ENCODE data around the gene CDC14A.

The CDC14A gene

GRCh38 chr1:100396651-100397050 is 44.3 kb downstream of the CDC14A start:
- no peaks in the 10 kb centered on the region for H3K79me2 ChIP-seq (ENCODE audit: insufficient read depth, low read length)
- TF ChIP-seq, protein P1, sequence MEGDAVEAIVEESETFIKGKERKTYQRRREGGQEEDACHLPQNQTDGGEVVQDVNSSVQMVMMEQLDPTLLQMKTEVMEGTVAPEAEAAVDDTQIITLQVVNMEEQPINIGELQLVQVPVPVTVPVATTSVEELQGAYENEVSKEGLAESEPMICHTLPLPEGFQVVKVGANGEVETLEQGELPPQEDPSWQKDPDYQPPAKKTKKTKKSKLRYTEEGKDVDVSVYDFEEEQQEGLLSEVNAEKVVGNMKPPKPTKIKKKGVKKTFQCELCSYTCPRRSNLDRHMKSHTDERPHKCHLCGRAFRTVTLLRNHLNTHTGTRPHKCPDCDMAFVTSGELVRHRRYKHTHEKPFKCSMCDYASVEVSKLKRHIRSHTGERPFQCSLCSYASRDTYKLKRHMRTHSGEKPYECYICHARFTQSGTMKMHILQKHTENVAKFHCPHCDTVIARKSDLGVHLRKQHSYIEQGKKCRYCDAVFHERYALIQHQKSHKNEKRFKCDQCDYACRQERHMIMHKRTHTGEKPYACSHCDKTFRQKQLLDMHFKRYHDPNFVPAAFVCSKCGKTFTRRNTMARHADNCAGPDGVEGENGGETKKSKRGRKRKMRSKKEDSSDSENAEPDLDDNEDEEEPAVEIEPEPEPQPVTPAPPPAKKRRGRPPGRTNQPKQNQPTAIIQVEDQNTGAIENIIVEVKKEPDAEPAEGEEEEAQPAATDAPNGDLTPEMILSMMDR (IDR thresholded peaks at IDR 0.05; ENCODE audit: insufficient read depth, low read length, poor library complexity, severe bottlenecking) = no peak
- TF ChIP-seq EZH2phosphoT487 (conservative IDR thresholded peaks at IDR 0.05; ENCODE audit: low read length) = no peak
- no peak overlapping the region for H3K4me3 ChIP-seq (ENCODE audit: insufficient read depth, low read length, poor library complexity, severe bottlenecking)
- H3K27ac ChIP-seq (ENCODE audit: low read depth, low read length) = no peak overlapping the region
- H2AFZ ChIP-seq (ENCODE audit: low read depth, low read length, severe bottlenecking) = no peak overlapping the region
- H3K9me2 ChIP-seq (replicated peaks; ENCODE audit: insufficient read depth, low read length) = no peaks in the 10 kb centered on the region
- no peak overlapping the region for H3K9ac ChIP-seq (ENCODE audit: low read length)
- H3K9me3 ChIP-seq (ENCODE audit: insufficient read depth, low read length) = no peaks in the 10 kb centered on the region
- no peaks in the 10 kb centered on the region for H3K36me3 ChIP-seq (ENCODE audit: low read length)
- no peaks in the 10 kb centered on the region for H3K27me3 ChIP-seq (ENCODE audit: low read length)
- no peaks in the 10 kb centered on the region for H4K20me1 ChIP-seq (ENCODE audit: low read depth, low read length)
- no peak overlapping the region for H3K4me2 ChIP-seq (ENCODE audit: low read depth, low read length, poor library complexity, severe bottlenecking)
- H3F3A ChIP-seq (ENCODE audit: insufficient read depth) = no peaks in the 10 kb centered on the region

GRCh38 chr1:100397681-100398080 is 45.4 kb downstream of the CDC14A start:
- Histone ChIP-seq H3F3A (ENCODE audit: insufficient read depth) (no peaks in the 10 kb centered on the region), H3K9me2 (replicated peaks; ENCODE audit: insufficient read depth, low read length) (no peaks in the 10 kb centered on the region), H2AFZ (ENCODE audit: low read depth, low read length, severe bottlenecking) (no peak overlapping the region), H3K9me3 (ENCODE audit: insufficient read depth, low read length) (no peaks in the 10 kb centered on the region), H3K27me3 (ENCODE audit: low read length) (no peaks in the 10 kb centered on the region), H3K4me2 (ENCODE audit: low read depth, low read length, poor library complexity, severe bottlenecking) (no peak overlapping the region), H4K20me1 (ENCODE audit: low read depth, low read length) (no peaks in the 10 kb centered on the region), H3K4me3 (ENCODE audit: insufficient read depth, low read length, poor library complexity, severe bottlenecking) (no peak overlapping the region), H3K27ac (ENCODE audit: low read depth, low read length) (no peak overlapping the region), H3K9ac (ENCODE audit: low read length) (no peak overlapping the region), H3K79me2 (ENCODE audit: insufficient read depth, low read length) (no peaks in the 10 kb centered on the region), H3K36me3 (ENCODE audit: low read length) (no peaks in the 10 kb centered on the region)
- no peak for TF ChIP-seq EZH2phosphoT487 (conservative IDR thresholded peaks at IDR 0.05; ENCODE audit: low read length)
- TF ChIP-seq, protein P1 (IDR thresholded peaks at IDR 0.05; ENCODE audit: insufficient read depth, low read length, poor library complexity, severe bottlenecking) = no peak

GRCh38 chr1:100398648-100399047 is 46.3 kb downstream of the CDC14A start:
- Histone ChIP-seq H3K9me3 (ENCODE audit: insufficient read depth, low read length) (no peaks in the 10 kb centered on the region), H2AFZ (ENCODE audit: low read depth, low read length, severe bottlenecking) (no peak overlapping the region), H3K27me3 (ENCODE audit: low read length) (no peaks in the 10 kb centered on the region), H3K4me3 (ENCODE audit: insufficient read depth, low read length, poor library complexity, severe bottlenecking) (no peak overlapping the region), H3K27ac (ENCODE audit: low read depth, low read length) (no peak overlapping the region), H3K36me3 (ENCODE audit: low read length) (no peaks in the 10 kb centered on the region), H3K4me2 (ENCODE audit: low read depth, low read length, poor library complexity, severe bottlenecking) (no peak overlapping the region), H3K9ac (ENCODE audit: low read length) (no peak overlapping the region), H4K20me1 (ENCODE audit: low read depth, low read length) (no peaks in the 10 kb centered on the region), H3K9me2 (replicated peaks; ENCODE audit: insufficient read depth, low read length) (no peaks in the 10 kb centered on the region), H3F3A (ENCODE audit: insufficient read depth) (no peaks in the 10 kb centered on the region), H3K79me2 (ENCODE audit: insufficient read depth, low read length) (no peaks in the 10 kb centered on the region)
- TF ChIP-seq, protein P1 (IDR thresholded peaks at IDR 0.05; ENCODE audit: insufficient read depth, low read length, poor library complexity, severe bottlenecking) = no peak
- no peak for TF ChIP-seq EZH2phosphoT487 (conservative IDR thresholded peaks at IDR 0.05; ENCODE audit: low read length)
